DND-41 (cell line): ENCODE data around the gene DIAPH2.

Source experiments
- EZH2 ChIP-seq: IDR thresholded peaks from 3 replicates; pipeline ENCODE4 v1.6.1; 2012; ENCODE audit warnings: borderline replicate concordance, low read depth, mild to moderate bottlenecking, moderate library complexity, low read length, inconsistent platforms; ENCODE audit not compliant: severe bottlenecking
- TF ChIP-seq, protein P1 (sequence below): IDR thresholded peaks from 2 replicates; pipeline ENCODE4 v1.5.1; 2012; ENCODE audit warnings: borderline replicate concordance, low read length, moderate library complexity, mild to moderate bottlenecking; ENCODE audit not compliant: poor library complexity, severe bottlenecking; ENCODE audit errors: extremely low read depth

DNA sequence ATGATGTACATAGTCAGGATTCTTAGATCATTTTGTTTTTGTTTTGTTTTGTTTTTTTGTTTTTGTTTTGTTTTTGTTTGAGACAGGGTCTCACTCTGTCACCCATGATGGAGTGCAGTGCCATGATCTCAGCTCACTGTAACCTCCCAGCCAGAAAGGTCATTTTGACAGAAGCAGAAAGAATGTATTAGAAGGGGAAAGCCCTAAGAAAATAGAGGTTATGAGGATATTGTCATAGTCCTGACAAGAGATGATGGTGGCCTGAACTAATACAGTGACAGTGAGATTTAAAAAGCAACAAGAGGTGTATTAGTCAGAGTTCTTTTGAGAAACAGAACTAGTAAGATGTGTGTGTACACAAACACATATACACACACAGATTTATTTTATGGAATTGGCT lies 702.4 kb downstream of the DIAPH2 start:
- TF ChIP-seq, protein P1, sequence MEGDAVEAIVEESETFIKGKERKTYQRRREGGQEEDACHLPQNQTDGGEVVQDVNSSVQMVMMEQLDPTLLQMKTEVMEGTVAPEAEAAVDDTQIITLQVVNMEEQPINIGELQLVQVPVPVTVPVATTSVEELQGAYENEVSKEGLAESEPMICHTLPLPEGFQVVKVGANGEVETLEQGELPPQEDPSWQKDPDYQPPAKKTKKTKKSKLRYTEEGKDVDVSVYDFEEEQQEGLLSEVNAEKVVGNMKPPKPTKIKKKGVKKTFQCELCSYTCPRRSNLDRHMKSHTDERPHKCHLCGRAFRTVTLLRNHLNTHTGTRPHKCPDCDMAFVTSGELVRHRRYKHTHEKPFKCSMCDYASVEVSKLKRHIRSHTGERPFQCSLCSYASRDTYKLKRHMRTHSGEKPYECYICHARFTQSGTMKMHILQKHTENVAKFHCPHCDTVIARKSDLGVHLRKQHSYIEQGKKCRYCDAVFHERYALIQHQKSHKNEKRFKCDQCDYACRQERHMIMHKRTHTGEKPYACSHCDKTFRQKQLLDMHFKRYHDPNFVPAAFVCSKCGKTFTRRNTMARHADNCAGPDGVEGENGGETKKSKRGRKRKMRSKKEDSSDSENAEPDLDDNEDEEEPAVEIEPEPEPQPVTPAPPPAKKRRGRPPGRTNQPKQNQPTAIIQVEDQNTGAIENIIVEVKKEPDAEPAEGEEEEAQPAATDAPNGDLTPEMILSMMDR, result no peak
- TF ChIP-seq EZH2, result no peak
